ENCODE results near the gene PGM1.

- no peak for TF ChIP-seq RFX5 (IDR thresholded peaks at IDR 0.05; ENCODE audit: low read depth, low read length)
- no peak for TF ChIP-seq SMAD1 (CRISPR knock-in tag; IDR thresholded peaks at IDR 0.05; ENCODE audit: borderline replicate concordance, low read depth)
- no peak for TF ChIP-seq SP1 (IDR thresholded peaks at IDR 0.05)
- TF ChIP-seq SP1 (CRISPR knock-in tag; IDR thresholded peaks at IDR 0.05) = no peak
- TF ChIP-seq SALL2 (CRISPR knock-in tag; IDR thresholded peaks at IDR 0.05) = no peak
- TF ChIP-seq TCF12 (IDR thresholded peaks at IDR 0.05) = no peak
- no peak for TF ChIP-seq TCF12 (CRISPR knock-in tag; IDR thresholded peaks at IDR 0.05)
- no peak for TF ChIP-seq POLR2AphosphoS2 (IDR thresholded peaks at IDR 0.05; ENCODE audit: low read depth, low read length)
- TF ChIP-seq CTCF (CRISPR knock-in tag; IDR thresholded peaks at IDR 0.05) = no peak
- TF ChIP-seq ZNF609 (CRISPR knock-in tag; IDR thresholded peaks at IDR 0.05; ENCODE audit: borderline replicate concordance) = no peak
- no peak for TF ChIP-seq USF2 (IDR thresholded peaks at IDR 0.05; ENCODE audit: low read depth, low read length)
- no peak for TF ChIP-seq USF2 (CRISPR knock-in tag; IDR thresholded peaks at IDR 0.05; ENCODE audit: borderline replicate concordance)
- no peak for TF ChIP-seq ZNF777 (CRISPR knock-in tag; IDR thresholded peaks at IDR 0.05)
- TF ChIP-seq NCOA1 (CRISPR knock-in tag; IDR thresholded peaks at IDR 0.05) = no peak
- no peak for TF ChIP-seq MXD1 (CRISPR knock-in tag; IDR thresholded peaks at IDR 0.05)
- no peak for TF ChIP-seq ATF7 (IDR thresholded peaks at IDR 0.05)
- no peak for TF ChIP-seq ATF7 (CRISPR knock-in tag; IDR thresholded peaks at IDR 0.05)
Measured at GRCh38 chr1:63638875-63639274, 45.7 kb downstream of the PGM1 start.

All from HepG2 (cell line).